Esophagus muscularis mucosa (tissue), 4 donors: ENCODE results near the gene PRORP. TPM values are rescaled to one million over a fixed set of nuclear protein-coding genes. Genes with fewer than 3 reads are reported as not detected.

ENCODE experiments used
- total RNA-seq, 4 donors: library from RNA; depleted of rRNA; stranded (reverse); fragments of >200 nt; gene quantifications; one replicate each; pipeline versions ENCODE4 v1.1.0 to v1.2.1, GENCODE V29; 2016

The PRORP gene
- total RNA-seq, 4 donors from 2014 or later = 9.6 to 20.0 (median 17.3) TPM

Other genes with a start within 250 kb of the PRORP start
- 10 to 100 TPM; 14.6 to 27.3 (median 24.5) TPM for gene BAZ1A, start 247.2 kb upstream of the PRORP start, total RNA-seq
- 10 to 100 TPM; 31.2 to 52.7 (median 39.3) TPM for gene SRP54, start 139.6 kb upstream of the PRORP start, total RNA-seq
- gene FAM177A1, start 76.3 kb upstream of the PRORP start, total RNA-seq = 10 to 100 TPM; 49.0 to 60.8 (median 54.7) TPM
- 10 to 100 TPM; 29.5 to 48.6 (median 36.8) TPM for gene PPP2R3C, start 562 bp upstream of the PRORP start, total RNA-seq
- gene PSMA6, start 169.8 kb downstream of the PRORP start, total RNA-seq = 100 to 1,000 TPM in 2 of 4 donors, 10 to 100 TPM in 2; 70.5 to 143 (median 112) TPM